Measurements from ENCODE around the gene HNRNPL.
"Not testable (repeated sequence)": the region's sequence is repeated elsewhere in the genome, so short reads cannot be mapped to it uniquely, and the experiment has no call there.

The HNRNPL gene

GRCh38 chr19:38796154-38796553 lies 53.6 kb downstream of the HNRNPL start:
- DNase-seq: no peak

GRCh38 chr19:38795549-38795948 lies 54.2 kb downstream of the HNRNPL start:
- DNase-seq: no peak

- DNase-seq: no peak
These were observed 56.1 kb downstream of the HNRNPL start for GRCh38 chr19:38793671-38794070.

- no peak for DNase-seq
These were observed 56.6 kb downstream of the HNRNPL start for GRCh38 chr19:38793177-38793576.

GRCh38 chr19:38792250-38793111 lies 57.3 kb downstream of the HNRNPL start:
- DNase-seq: peak; percentile 72

GRCh38 chr19:38791451-38792064 lies 58.2 kb downstream of the HNRNPL start:
- not testable (repeated sequence) for DNase-seq

- not testable (repeated sequence) for DNase-seq
These were observed 59.0 kb downstream of the HNRNPL start for GRCh38 chr19:38790507-38791403.

GRCh38 chr19:38788478-38789243 lies 61.1 kb downstream of the HNRNPL start, which contains the start of gene LGALS7B:
Gene LGALS7B (plus strand): TSS chr19:38789200. CDS start chr19:38789227, 27 bp downstream.
- DNase-seq: no peak

- DNase-seq: no peak
These were observed 63.1 kb downstream of the HNRNPL start for GRCh38 chr19:38786572-38787265.
